ENCODE results near the gene PTPRM. TPM values are rescaled to one million over a fixed set of nuclear protein-coding genes. Genes with fewer than 3 reads are reported as not detected.
A peak's percentile ranks its signal among the peaks of the same experiment; 100 is the strongest.

The PTPRM gene
- total RNA-seq, 1 donor from 2014 or later: 11.5 TPM

GRCh38 chr18:8034674-8035073, 467.6 kb downstream of the PTPRM start:
- H3K27ac Mint-ChIP-seq: no peak overlapping the region
- H3K4me3 Mint-ChIP-seq: no peak overlapping the region
- no peaks in the 10 kb centered on the region for H3K27me3 Mint-ChIP-seq
- DNase-seq: peak; percentile 16
- H3K36me3 Mint-ChIP-seq (ENCODE audit: low read depth): no peaks in the 10 kb centered on the region
- H3K9me3 Mint-ChIP-seq: no peaks in the 10 kb centered on the region
- intact Hi-C loops (cut with micrococcal nuclease): no loop called here
- no peaks in the 10 kb centered on the region for H3K4me1 Mint-ChIP-seq

- Mint-ChIP-seq H3K27ac (no peak overlapping the region), H3K36me3 (ENCODE audit: low read depth) (no peaks in the 10 kb centered on the region), H3K9me3 (no peaks in the 10 kb centered on the region), H3K4me3 (no peak overlapping the region), H3K27me3 (no peaks in the 10 kb centered on the region), H3K4me1 (no peaks in the 10 kb centered on the region)
- DNase-seq: peak; percentile 29
- intact Hi-C loops (cut with micrococcal nuclease): no loop called here
Observed at GRCh38 chr18:8036551-8036950, 469.4 kb downstream of the PTPRM start.

GRCh38 chr18:8037296-8037695, 470.2 kb downstream of the PTPRM start:
- no peaks in the 10 kb centered on the region for H3K4me1 Mint-ChIP-seq
- no peaks in the 10 kb centered on the region for H3K27me3 Mint-ChIP-seq
- no peak overlapping the region for H3K27ac Mint-ChIP-seq
- H3K4me3 Mint-ChIP-seq: no peak overlapping the region
- DNase-seq: no peak
- no peaks in the 10 kb centered on the region for H3K36me3 Mint-ChIP-seq (ENCODE audit: low read depth)
- intact Hi-C loops (cut with micrococcal nuclease): no loop called here
- no peaks in the 10 kb centered on the region for H3K9me3 Mint-ChIP-seq

- Mint-ChIP-seq H3K4me3 (no peak overlapping the region), H3K9me3 (no peaks in the 10 kb centered on the region), H3K27ac (no peak overlapping the region), H3K4me1 (no peaks in the 10 kb centered on the region), H3K36me3 (ENCODE audit: low read depth) (no peaks in the 10 kb centered on the region), H3K27me3 (no peaks in the 10 kb centered on the region)
- intact Hi-C loops (cut with micrococcal nuclease): no loop called here
- DNase-seq: no peak
Observed at GRCh38 chr18:8040021-8040420, 472.9 kb downstream of the PTPRM start.

- Mint-ChIP-seq H3K4me3 (no peak overlapping the region), H3K36me3 (ENCODE audit: low read depth) (no peaks in the 10 kb centered on the region), H3K9me3 (no peaks in the 10 kb centered on the region), H3K27me3 (no peaks in the 10 kb centered on the region), H3K4me1 (peaks cover 11% of the 10 kb centered on the region), H3K27ac (no peak overlapping the region)
- no peak for DNase-seq
- intact Hi-C loops (cut with micrococcal nuclease): no loop called here
Observed at GRCh38 chr18:8041526-8042111, 474.5 kb downstream of the PTPRM start.

GRCh38 chr18:8044004-8044403, 476.9 kb downstream of the PTPRM start:
- H3K27ac Mint-ChIP-seq: no peak overlapping the region
- no peaks in the 10 kb centered on the region for H3K9me3 Mint-ChIP-seq
- intact Hi-C loops (cut with micrococcal nuclease): no loop called here
- H3K4me3 Mint-ChIP-seq: no peak overlapping the region
- H3K27me3 Mint-ChIP-seq: no peaks in the 10 kb centered on the region
- DNase-seq: no peak
- no peaks in the 10 kb centered on the region for H3K36me3 Mint-ChIP-seq (ENCODE audit: low read depth)
- H3K4me1 Mint-ChIP-seq: peaks cover 11% of the 10 kb centered on the region

- intact Hi-C loops (cut with micrococcal nuclease): no loop called here
Observed at GRCh38 chr18:8045160-8045883, 478.2 kb downstream of the PTPRM start.

GRCh38 chr18:8045884-8046281, 478.8 kb downstream of the PTPRM start:
- H3K36me3 Mint-ChIP-seq (ENCODE audit: low read depth): no peaks in the 10 kb centered on the region
- H3K27me3 Mint-ChIP-seq: no peaks in the 10 kb centered on the region
- H3K27ac Mint-ChIP-seq: no peak overlapping the region
- peak; percentile 57 for DNase-seq
- no peak overlapping the region for H3K4me3 Mint-ChIP-seq
- intact Hi-C loops (cut with micrococcal nuclease): no loop called here
- H3K9me3 Mint-ChIP-seq: no peaks in the 10 kb centered on the region
- peaks cover 14% of the 10 kb centered on the region for H3K4me1 Mint-ChIP-seq

More at GRCh38 chr18:8045160-8045883, 478.2 kb downstream of the PTPRM start:
- H3K9me3 Mint-ChIP-seq: no peaks in the 10 kb centered on the region
- no peak for DNase-seq
- H3K27me3 Mint-ChIP-seq: no peaks in the 10 kb centered on the region
- H3K4me3 Mint-ChIP-seq: no peak overlapping the region
- peaks cover 11% of the 10 kb centered on the region for H3K4me1 Mint-ChIP-seq
- no peaks in the 10 kb centered on the region for H3K36me3 Mint-ChIP-seq (ENCODE audit: low read depth)
- H3K27ac Mint-ChIP-seq: peak overlapping the region; percentile 67

- H3K4me1 Mint-ChIP-seq: peaks cover 14% of the 10 kb centered on the region
- H3K4me3 Mint-ChIP-seq: no peak overlapping the region
- H3K9me3 Mint-ChIP-seq: no peaks in the 10 kb centered on the region
- intact Hi-C loops (cut with micrococcal nuclease): no loop called here
- H3K27me3 Mint-ChIP-seq: no peaks in the 10 kb centered on the region
- no peaks in the 10 kb centered on the region for H3K36me3 Mint-ChIP-seq (ENCODE audit: low read depth)
- H3K27ac Mint-ChIP-seq: no peak overlapping the region
- DNase-seq: no peak
Observed at GRCh38 chr18:8046441-8046840, 479.3 kb downstream of the PTPRM start.

GRCh38 chr18:8049147-8049546, 482.0 kb downstream of the PTPRM start:
- Mint-ChIP-seq H3K9me3 (no peaks in the 10 kb centered on the region), H3K4me3 (no peak overlapping the region), H3K27ac (no peak overlapping the region), H3K4me1 (peaks cover 14% of the 10 kb centered on the region), H3K27me3 (no peaks in the 10 kb centered on the region), H3K36me3 (ENCODE audit: low read depth) (no peaks in the 10 kb centered on the region)
- intact Hi-C loops (cut with micrococcal nuclease): no loop called here
- DNase-seq: no peak

GRCh38 chr18:8050616-8051329, 483.7 kb downstream of the PTPRM start:
- H3K27ac Mint-ChIP-seq: peak overlapping the region; percentile 39
- H3K9me3 Mint-ChIP-seq: no peaks in the 10 kb centered on the region
- no peaks in the 10 kb centered on the region for H3K27me3 Mint-ChIP-seq
- peaks cover 8% of the 10 kb centered on the region for H3K4me1 Mint-ChIP-seq
- intact Hi-C loops (cut with micrococcal nuclease): loop anchor here (5.0 kb wide), 1 partner anchor 93 kb away; no protein-coding TSS in a partner anchor
- no peaks in the 10 kb centered on the region for H3K36me3 Mint-ChIP-seq (ENCODE audit: low read depth)
- no peak for DNase-seq
- H3K4me3 Mint-ChIP-seq: no peak overlapping the region

GRCh38 chr18:8051453-8051852, 484.3 kb downstream of the PTPRM start:
- H3K4me3 Mint-ChIP-seq: no peak overlapping the region

GRCh38 chr18:8052237-8052701, 485.2 kb downstream of the PTPRM start:
- peak; percentile 57 for DNase-seq
- Mint-ChIP-seq H3K4me3 (no peak overlapping the region), H3K36me3 (ENCODE audit: low read depth) (no peaks in the 10 kb centered on the region), H3K4me1 (peaks cover 3% of the 10 kb centered on the region), H3K27ac (no peak overlapping the region), H3K9me3 (no peaks in the 10 kb centered on the region), H3K27me3 (no peaks in the 10 kb centered on the region)
- intact Hi-C loops (cut with micrococcal nuclease): loop anchor here (5.0 kb wide), 1 partner anchor 95 kb away; no protein-coding TSS in a partner anchor

More at GRCh38 chr18:8051453-8051852, 484.3 kb downstream of the PTPRM start:
- peaks cover 3% of the 10 kb centered on the region for H3K4me1 Mint-ChIP-seq
- H3K36me3 Mint-ChIP-seq (ENCODE audit: low read depth): no peaks in the 10 kb centered on the region
- H3K27ac Mint-ChIP-seq: no peak overlapping the region
- intact Hi-C loops (cut with micrococcal nuclease): loop anchor here (5.0 kb wide), 1 partner anchor 94 kb away; no protein-coding TSS in a partner anchor
- H3K27me3 Mint-ChIP-seq: no peaks in the 10 kb centered on the region
- DNase-seq: no peak
- no peaks in the 10 kb centered on the region for H3K9me3 Mint-ChIP-seq

- Mint-ChIP-seq H3K27me3 (no peaks in the 10 kb centered on the region), H3K27ac (no peak overlapping the region), H3K4me1 (no peaks in the 10 kb centered on the region), H3K4me3 (no peak overlapping the region), H3K36me3 (ENCODE audit: low read depth) (no peaks in the 10 kb centered on the region), H3K9me3 (no peaks in the 10 kb centered on the region)
- intact Hi-C loops (cut with micrococcal nuclease): no loop called here
- DNase-seq: no peak
Observed at GRCh38 chr18:8056723-8057122, 489.6 kb downstream of the PTPRM start.

Data from activated CD4-positive, alpha-beta T cell treated with anti-CD3 and anti-CD28 coated beads, Interleukin-2, amount 10 ng/mL, durations not matched to agents 24 days and 14 days (primary cell).